Measurements from ENCODE around the gene FSHR.

Gene FSHR

GRCh38 chr2:48929571-48930301 is 224.6 kb downstream of the FSHR start:
- H3K4me3 ChIP-seq (ENCODE audit: low read depth, low read length), result no peak overlapping the region
- TF ChIP-seq CTCF (IDR thresholded peaks at IDR 0.05; ENCODE audit: low read depth, low read length) (no peak), MAX (IDR thresholded peaks at IDR 0.05; ENCODE audit: low read depth, low read length) (no peak), POLR2A (IDR thresholded peaks at IDR 0.05; ENCODE audit: extremely low read depth, insufficient read length) (no peak), MYC (IDR thresholded peaks at IDR 0.05; ENCODE audit: low read depth, low read length) (no peak)
- no peak for DNase-seq (ENCODE audit: low read depth)

- DNase-seq (ENCODE audit: low read depth), result no peak
- no peak overlapping the region for H3K4me3 ChIP-seq (ENCODE audit: low read depth, low read length)
- TF ChIP-seq MAX (IDR thresholded peaks at IDR 0.05; ENCODE audit: low read depth, low read length) (no peak), POLR2A (IDR thresholded peaks at IDR 0.05; ENCODE audit: extremely low read depth, insufficient read length) (no peak), CTCF (IDR thresholded peaks at IDR 0.05; ENCODE audit: low read depth, low read length) (no peak), MYC (IDR thresholded peaks at IDR 0.05; ENCODE audit: low read depth, low read length) (no peak)
Measured at GRCh38 chr2:48927355-48927754, 227.0 kb downstream of the FSHR start.

GRCh38 chr2:48915884-48916283 is 238.4 kb downstream of the FSHR start:
- no peak for DNase-seq (ENCODE audit: low read depth)
- no peak overlapping the region for H3K4me3 ChIP-seq (ENCODE audit: low read depth, low read length)
- TF ChIP-seq MYC (IDR thresholded peaks at IDR 0.05; ENCODE audit: low read depth, low read length), result no peak
- TF ChIP-seq POLR2A (IDR thresholded peaks at IDR 0.05; ENCODE audit: extremely low read depth, insufficient read length), result no peak
- TF ChIP-seq MAX (IDR thresholded peaks at IDR 0.05; ENCODE audit: low read depth, low read length), result no peak
- TF ChIP-seq CTCF (IDR thresholded peaks at IDR 0.05; ENCODE audit: low read depth, low read length), result no peak

GRCh38 chr2:48915227-48915626 is 239.1 kb downstream of the FSHR start:
- TF ChIP-seq MYC (IDR thresholded peaks at IDR 0.05; ENCODE audit: low read depth, low read length), result no peak
- DNase-seq (ENCODE audit: low read depth), result no peak
- H3K4me3 ChIP-seq (ENCODE audit: low read depth, low read length), result no peak overlapping the region

- no peak for TF ChIP-seq MAX (IDR thresholded peaks at IDR 0.05; ENCODE audit: low read depth, low read length)
- no peak overlapping the region for H3K4me3 ChIP-seq (ENCODE audit: low read depth, low read length)
- peak; percentile 4 for DNase-seq (ENCODE audit: low read depth)
Measured at GRCh38 chr2:48914477-48915089, 239.7 kb downstream of the FSHR start.
